GM23338 (cell line): ENCODE results near the gene GAREM2. TPM values are rescaled to one million over a fixed set of nuclear protein-coding genes. Genes with fewer than 3 reads are reported as not detected.

ENCODE experiments used
- ATAC-seq: fragments of 200-7000 bp; cut with Tn5 transposase; 3 replicates; pipeline ENCODE4 v1.9.1; 2020
- DNase-seq: peaks from one replicate; pipeline ENCODE4 v3.0.0-alpha.2; 2015; ENCODE audit warnings: low spot score
- H2AFZ ChIP-seq: fragments of 200-600 bp; sonication (generic); 2 replicates; pipeline ENCODE4 v1.8.0; 2016; ENCODE audit warnings: antibody characterized with exemption, mild to moderate bottlenecking, moderate library complexity
- H3F3A ChIP-seq: fragments of 200-600 bp; sonication (generic); replicated peaks from 2 replicates; pipeline ENCODE4 v1.8.0; 2017; ENCODE audit warnings: antibody characterized with exemption, mixed run types, low read depth
- H3K27ac ChIP-seq: fragments of 200-600 bp; sonication (generic); 2 replicates; pipeline ENCODE4 v1.6.1; 2016; ENCODE audit warnings: low read depth
- H3K27me3 ChIP-seq: fragments of 200-600 bp; sonication (generic); 2 replicates; pipeline ENCODE4 v1.8.0; 2016; ENCODE audit warnings: mild to moderate bottlenecking, mixed run types, moderate library complexity; ENCODE audit not compliant: insufficient read depth
- H3K36me3 ChIP-seq: fragments of 200-600 bp; sonication (generic); 2 replicates; pipeline ENCODE4 v1.8.0; 2016; ENCODE audit warnings: mild to moderate bottlenecking; ENCODE audit not compliant: insufficient read depth
- H3K4me1 ChIP-seq: fragments of 200-600 bp; sonication (generic); 2 replicates; pipeline ENCODE4 v1.8.0; 2016; ENCODE audit warnings: mild to moderate bottlenecking, moderate library complexity; ENCODE audit not compliant: insufficient read depth
- H3K4me2 ChIP-seq: fragments of 200-600 bp; sonication (generic); 2 replicates; pipeline ENCODE4 v1.7.1; 2017; ENCODE audit warnings: mixed run types
- H3K4me3 ChIP-seq: fragments of 200-600 bp; sonication (generic); 2 replicates; pipeline ENCODE4 v1.6.1; 2016; ENCODE audit warnings: mixed run types
- H3K79me2 ChIP-seq: fragments of 200-600 bp; sonication (generic); replicated peaks from 2 replicates; pipeline ENCODE4 v1.8.0; 2017; ENCODE audit warnings: mild to moderate bottlenecking; ENCODE audit not compliant: insufficient read depth
- H3K9me2 ChIP-seq: fragments of 200-600 bp; sonication (generic); 2 replicates; pipeline ENCODE4 v1.8.0; 2017; ENCODE audit not compliant: insufficient read depth
- H4K20me1 ChIP-seq: fragments of 200-600 bp; sonication (generic); replicated peaks from 2 replicates; pipeline ENCODE4 v1.8.0; 2017; ENCODE audit warnings: mild to moderate bottlenecking; ENCODE audit not compliant: insufficient read depth
- H3K27ac Mint-ChIP-seq: 2 replicates; pipeline ENCODE4 v1.8.0; 2020; ENCODE audit warnings: inconsistent platforms, mild to moderate bottlenecking, moderate library complexity, mixed read lengths
- H3K27me3 Mint-ChIP-seq: 3 replicates; pipeline ENCODE4 v1.8.0; 2022; ENCODE audit warnings: low read depth, mild to moderate bottlenecking, moderate library complexity, mixed read lengths, inconsistent platforms; ENCODE audit not compliant: insufficient read depth, poor library complexity
- H3K36me3 Mint-ChIP-seq: 3 replicates; pipeline ENCODE4 v1.8.0; 2021; ENCODE audit warnings: low read depth, mild to moderate bottlenecking, inconsistent platforms, moderate library complexity, mixed read lengths
- H3K4me1 Mint-ChIP-seq: 3 replicates; pipeline ENCODE4 v1.8.0; 2020; ENCODE audit warnings: mild to moderate bottlenecking, inconsistent platforms, mixed read lengths
- H3K4me3 Mint-ChIP-seq: 3 replicates; pipeline ENCODE4 v1.8.0; 2021; ENCODE audit warnings: moderate library complexity, mild to moderate bottlenecking, inconsistent platforms, mixed read lengths
- H3K9me3 Mint-ChIP-seq: 3 replicates; pipeline ENCODE4 v1.8.0; 2020; ENCODE audit warnings: moderate library complexity, mild to moderate bottlenecking, inconsistent platforms, mixed read lengths
- CTCF ChIP-seq, 2 experiments: fragments of 200-600 bp in 1 of 2; sonication (generic) in 1 of 2; conservative IDR thresholded peaks; 2 replicates each; pipeline versions ENCODE4 v1.5.1 to v1.6.1; 2016 to 2017; ENCODE audit warnings: antibody characterized with exemption in 2 of 2, low read depth in 2 of 2, mild to moderate bottlenecking in 2 of 2, moderate library complexity in 1 of 2
- ETS1 ChIP-seq: IDR thresholded peaks from 2 replicates; pipeline ENCODE4 v1.6.1; 2016; ENCODE audit warnings: antibody characterized with exemption
- EZH2 ChIP-seq: fragments of 200-600 bp; sonication (generic); IDR thresholded peaks from one replicate; pipeline ENCODE4 v1.8.0; 2017; ENCODE audit warnings: antibody characterized with exemption, mild to moderate bottlenecking, low read depth; ENCODE audit not compliant: unreplicated experiment
- ZNF462 ChIP-seq: fragments of 250-450 bp; sonication (Bioruptor Pico); IDR thresholded peaks from 2 replicates; pipeline ENCODE4 v1.5.0; 2020; ENCODE audit warnings: mild to moderate bottlenecking, moderate library complexity
- polyA plus RNA-seq: library from polyadenylated mRNA; unstranded; fragments of >200 nt; fragmentation: Nextera tagmentation; extraction: Ambion mirVana; gene quantifications from 2 replicates; pipeline ENCODE4 v1.2.1, GENCODE V29; 2016
- total RNA-seq: library from RNA; depleted of rRNA; stranded (reverse); fragments of >200 nt; shearing (Covaris generic); gene quantifications from 2 replicates; pipeline ENCODE4 v1.2.3, GENCODE V29; 2014

Gene GAREM2
- total and polyA plus RNA-seq, 2 experiments from 2014 or later: 3.8 to 23.8 TPM

GRCh38 chr2:26177122-26177521, 4.2 kb downstream of the GAREM2 start (continued):
- no peak for TF ChIP-seq ZNF462 (CRISPR knock-in tag)

GRCh38 chr2:26178246-26178645, 5.4 kb downstream of the GAREM2 start:
- H3K27ac Mint-ChIP-seq: no peak overlapping the region
- H2AFZ ChIP-seq: no peak overlapping the region
- no peaks in the 10 kb centered on the region for H3K9me2 ChIP-seq
- peaks cover 30% of the 10 kb centered on the region for H3K4me1 Mint-ChIP-seq
- H3K9me3 Mint-ChIP-seq: no peaks in the 10 kb centered on the region
- H3K27me3 Mint-ChIP-seq: peaks cover 18% of the 10 kb centered on the region
- H3K4me3 ChIP-seq: peak overlapping the region; percentile 69
- DNase-seq (no peak), ATAC-seq (no peak)
- peaks cover 27% of the 10 kb centered on the region for H3K4me1 ChIP-seq
- H3K4me3 Mint-ChIP-seq: peak overlapping the region; percentile 73
- peaks cover 10% of the 10 kb centered on the region for H3K36me3 Mint-ChIP-seq
- peaks cover 4% of the 10 kb centered on the region; the same call in 1 of the 2 replicates for H3K36me3 ChIP-seq
- H3K4me2 ChIP-seq: peak overlapping the region; percentile 95
- TF ChIP-seq CTCF (conservative IDR thresholded peaks at IDR 0.05; ENCODE audit: low read depth in 2 of 2): no peak
- no peak for TF ChIP-seq EZH2
- TF ChIP-seq ETS1: no peak
- TF ChIP-seq ZNF462 (CRISPR knock-in tag): no peak
- no peaks in the 10 kb centered on the region for H3F3A ChIP-seq
- no peak overlapping the region for H3K27ac ChIP-seq
- 0 out of 2 replicates have a peak, but pooled peaks cover 3% of the 10 kb centered on the region for H3K27me3 ChIP-seq
- H3K79me2 ChIP-seq: peaks cover 12% of the 10 kb centered on the region; the same call in 1 of the 2 replicates
- peaks cover 10% of the 10 kb centered on the region for H4K20me1 ChIP-seq
